ENCODE measurements around the gene FBXO10.
A peak's percentile ranks its signal among the peaks of the same experiment; 100 is the strongest.

FBXO10 gene

GRCh38 chr9:37464426-37465248, 111.5 kb downstream of the FBXO10 start:
- H3K4me3 ChIP-seq (ENCODE audit: low read depth, low read length), result peak overlapping the region; percentile 91
- DNase-seq (ENCODE audit: low read depth), result peak; percentile 80
- no peak for TF ChIP-seq CTCF (IDR thresholded peaks at IDR 0.05; ENCODE audit: insufficient read depth, low read depth, low read length, missing control alignments)

DNA sequence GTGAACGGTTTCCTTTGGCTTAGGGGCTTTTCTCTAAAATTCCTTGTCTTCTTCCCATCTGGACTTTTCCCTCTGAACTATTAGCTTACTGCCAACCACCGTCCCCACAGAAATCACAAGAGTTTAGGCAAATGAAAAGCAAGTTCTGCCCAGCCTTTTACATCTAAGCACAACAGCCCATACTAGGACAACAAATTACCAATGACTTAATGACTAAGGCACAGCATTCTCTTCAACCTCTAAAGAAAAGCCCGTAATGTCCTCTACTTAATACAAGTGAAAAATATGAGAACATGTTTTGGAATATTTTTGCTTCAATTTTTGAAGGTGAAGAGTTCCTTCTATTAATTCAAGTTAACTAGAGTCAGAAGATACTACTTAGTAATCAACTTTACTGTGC, 112.2 kb downstream of the FBXO10 start:
- DNase-seq (ENCODE audit: low read depth), result no peak
- TF ChIP-seq CTCF (IDR thresholded peaks at IDR 0.05; ENCODE audit: insufficient read depth, low read depth, low read length, missing control alignments), result no peak
- H3K4me3 ChIP-seq (ENCODE audit: low read depth, low read length), result peak overlapping the region; percentile 91

Data from GM12865 (cell line).